T-helper 2 cell treated with Interferon-gamma antibody and Interleukin-4, amounts not matched to agents 5 μg/mL and 100 μg/mL, for 36 hours (primary cell): Measurements from ENCODE around the gene PDCD6IP.

Source experiments
- DNase-seq: peaks from one replicate; pipeline ENCODE4 v3.0.0; 2021; ENCODE audit warnings: low spot score
- H3K27ac Mint-ChIP-seq: one replicate; pipeline ENCODE4 v1.8.0; 2021; ENCODE audit warnings: mild to moderate bottlenecking, mixed read lengths
- H3K27me3 Mint-ChIP-seq: one replicate; pipeline ENCODE4 v1.8.0; 2021; ENCODE audit warnings: low read depth, mixed read lengths
- H3K36me3 Mint-ChIP-seq: one replicate; pipeline ENCODE4 v1.8.0; 2021; ENCODE audit warnings: low read depth, mixed read lengths
- H3K4me1 Mint-ChIP-seq: one replicate; pipeline ENCODE4 v1.8.0; 2021; ENCODE audit warnings: low read depth, mixed read lengths
- H3K4me3 Mint-ChIP-seq: one replicate; pipeline ENCODE4 v1.8.0; 2022; ENCODE audit warnings: mild to moderate bottlenecking, moderate library complexity, mixed read lengths
- H3K9me3 Mint-ChIP-seq: one replicate; pipeline ENCODE4 v1.8.0; 2021; ENCODE audit warnings: mixed read lengths

Gene PDCD6IP

DNA sequence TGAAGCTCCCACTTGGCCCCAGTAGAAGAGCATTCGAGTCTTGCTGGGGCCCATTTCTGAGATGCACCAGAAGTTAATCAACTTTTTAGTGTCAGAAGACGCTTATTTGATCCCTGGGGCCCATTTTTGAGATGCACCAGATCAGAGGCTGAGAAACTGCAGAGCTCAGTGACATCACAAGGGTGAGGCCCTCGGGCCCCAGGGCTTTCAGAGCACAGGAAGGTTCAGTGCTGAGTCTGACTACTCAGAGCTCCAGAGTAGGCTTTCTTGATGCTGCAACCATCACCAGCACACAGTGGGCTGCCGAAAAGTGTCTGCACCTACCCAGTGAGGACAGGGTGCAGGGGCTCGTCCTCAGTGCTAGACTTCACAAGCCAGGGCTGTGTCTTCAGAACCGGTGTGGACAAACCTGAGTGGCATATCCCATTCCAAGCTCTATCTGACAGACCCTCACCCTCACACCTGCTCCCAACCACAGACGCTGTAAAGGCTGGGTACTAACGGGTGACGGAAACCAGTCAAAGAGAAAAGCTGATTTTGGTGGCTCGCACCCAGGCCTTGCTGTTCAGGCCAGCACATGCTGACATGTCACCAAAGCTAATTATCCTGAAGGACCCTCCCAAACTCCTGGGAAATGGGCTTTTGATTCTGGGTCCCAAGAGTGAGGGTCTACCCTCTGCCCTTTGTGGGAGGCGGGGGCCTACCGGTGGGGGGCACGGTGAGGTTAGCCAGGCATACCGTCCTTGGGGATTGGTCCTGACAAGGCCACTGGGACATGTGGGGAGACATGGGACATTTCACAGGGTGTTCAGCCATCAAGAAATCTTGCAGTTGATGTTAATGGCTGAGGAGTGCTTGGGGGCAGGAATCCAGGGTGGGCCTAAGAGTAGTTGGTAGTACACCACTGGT is 83.0 kb downstream of the PDCD6IP start:
- H3K27me3 Mint-ChIP-seq: peaks cover 4% of the 10 kb centered on the region
- no peaks in the 10 kb centered on the region for H3K9me3 Mint-ChIP-seq
- DNase-seq: no peak
- peaks cover 3% of the 10 kb centered on the region for H3K4me1 Mint-ChIP-seq
- H3K36me3 Mint-ChIP-seq: no peaks in the 10 kb centered on the region
- H3K4me3 Mint-ChIP-seq: no peak overlapping the region
- no peak overlapping the region for H3K27ac Mint-ChIP-seq

DNA sequence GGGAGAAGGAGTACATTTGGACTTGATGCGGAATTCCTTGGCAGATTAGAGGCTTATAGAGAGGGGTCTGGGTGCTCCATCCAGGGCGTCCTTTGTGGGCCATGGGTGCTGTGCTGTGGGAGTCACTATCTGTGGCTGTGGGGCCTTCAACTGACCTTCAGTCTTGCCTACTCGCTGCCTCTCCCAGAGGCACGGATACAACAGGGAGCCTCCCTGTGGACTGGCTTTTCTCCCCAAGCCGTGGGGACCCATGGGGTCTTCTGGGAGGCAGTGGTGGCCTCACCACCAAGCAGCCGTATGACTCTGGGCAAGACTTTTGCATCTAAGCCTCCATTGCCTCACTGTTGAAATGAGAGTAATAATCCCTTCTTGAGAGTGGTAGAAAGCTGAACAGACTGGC is 83.9 kb downstream of the PDCD6IP start:
- no peak overlapping the region for H3K4me3 Mint-ChIP-seq
- H3K9me3 Mint-ChIP-seq: no peaks in the 10 kb centered on the region
- peaks cover 3% of the 10 kb centered on the region for H3K4me1 Mint-ChIP-seq
- no peaks in the 10 kb centered on the region for H3K36me3 Mint-ChIP-seq
- no peak overlapping the region for H3K27ac Mint-ChIP-seq
- H3K27me3 Mint-ChIP-seq: peaks cover 4% of the 10 kb centered on the region
- no peak for DNase-seq

GRCh38 chr3:33883538-33883950 is 85.1 kb downstream of the PDCD6IP start:
- H3K4me3 Mint-ChIP-seq: no peak overlapping the region
- H3K27ac Mint-ChIP-seq: no peak overlapping the region
- DNase-seq: no peak
- no peaks in the 10 kb centered on the region for H3K9me3 Mint-ChIP-seq
- H3K4me1 Mint-ChIP-seq: peaks cover 3% of the 10 kb centered on the region
- peaks cover 4% of the 10 kb centered on the region for H3K27me3 Mint-ChIP-seq
- no peaks in the 10 kb centered on the region for H3K36me3 Mint-ChIP-seq

DNA sequence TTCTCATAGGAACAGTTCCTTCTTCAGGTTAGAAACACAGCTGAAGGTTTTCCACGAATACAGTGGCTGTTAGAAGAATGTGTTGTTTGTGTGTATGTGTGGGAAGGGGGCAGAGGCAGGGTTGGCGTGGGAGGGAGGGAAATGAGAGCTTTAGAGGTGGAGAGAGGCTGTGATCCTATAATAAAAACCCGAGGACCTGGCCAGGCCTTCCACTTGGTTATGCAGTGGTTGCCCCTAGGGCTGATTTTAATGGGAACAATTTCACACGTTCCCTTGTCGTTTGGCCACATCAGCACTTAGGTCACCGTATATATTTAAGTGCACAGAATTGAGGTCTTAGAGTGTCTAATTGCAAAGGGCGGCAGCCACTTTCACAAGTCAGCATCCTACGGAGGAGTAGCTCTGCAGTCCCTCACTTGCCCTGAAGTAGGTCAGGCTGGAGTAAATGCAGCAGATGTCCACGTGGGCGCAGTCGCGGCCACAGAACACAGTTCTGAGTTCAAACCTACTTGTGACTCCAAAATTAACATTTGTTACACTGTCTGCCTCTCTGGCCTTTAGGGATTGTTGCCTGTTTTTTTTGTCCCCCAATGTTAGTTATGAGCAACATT is 85.6 kb downstream of the PDCD6IP start:
- no peak overlapping the region for H3K27ac Mint-ChIP-seq

DNA sequence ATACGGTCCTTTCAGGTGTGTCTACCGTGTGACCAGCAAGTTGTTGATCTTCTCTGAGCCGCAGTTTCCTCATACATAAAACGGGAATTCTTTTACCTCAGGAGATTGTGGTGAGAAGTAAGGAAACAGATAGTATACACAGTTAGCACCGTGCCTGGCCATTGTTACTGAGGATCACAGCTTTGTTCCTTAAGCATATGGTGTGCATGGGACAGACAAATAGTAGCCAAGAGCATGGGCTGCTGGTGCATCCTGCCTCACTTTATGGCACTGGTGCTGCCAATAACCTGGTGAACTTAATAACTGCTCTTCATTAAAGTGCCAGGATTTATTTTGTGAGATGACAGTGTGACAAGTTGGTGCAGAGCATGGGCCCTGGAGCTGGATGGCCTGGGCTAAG is 86.3 kb downstream of the PDCD6IP start:
- H3K4me1 Mint-ChIP-seq: peaks cover 3% of the 10 kb centered on the region
- H3K27me3 Mint-ChIP-seq: peaks cover 4% of the 10 kb centered on the region
- no peak overlapping the region for H3K27ac Mint-ChIP-seq
- H3K36me3 Mint-ChIP-seq: no peaks in the 10 kb centered on the region
- H3K4me3 Mint-ChIP-seq: no peak overlapping the region
- no peaks in the 10 kb centered on the region for H3K9me3 Mint-ChIP-seq
- no peak for DNase-seq

More for the DNA sequence above, 85.6 kb downstream of the PDCD6IP start:
- peaks cover 4% of the 10 kb centered on the region for H3K27me3 Mint-ChIP-seq
- no peak overlapping the region for H3K4me3 Mint-ChIP-seq
- H3K36me3 Mint-ChIP-seq: no peaks in the 10 kb centered on the region
- H3K9me3 Mint-ChIP-seq: no peaks in the 10 kb centered on the region
- H3K4me1 Mint-ChIP-seq: peaks cover 3% of the 10 kb centered on the region
- DNase-seq: no peak

DNA sequence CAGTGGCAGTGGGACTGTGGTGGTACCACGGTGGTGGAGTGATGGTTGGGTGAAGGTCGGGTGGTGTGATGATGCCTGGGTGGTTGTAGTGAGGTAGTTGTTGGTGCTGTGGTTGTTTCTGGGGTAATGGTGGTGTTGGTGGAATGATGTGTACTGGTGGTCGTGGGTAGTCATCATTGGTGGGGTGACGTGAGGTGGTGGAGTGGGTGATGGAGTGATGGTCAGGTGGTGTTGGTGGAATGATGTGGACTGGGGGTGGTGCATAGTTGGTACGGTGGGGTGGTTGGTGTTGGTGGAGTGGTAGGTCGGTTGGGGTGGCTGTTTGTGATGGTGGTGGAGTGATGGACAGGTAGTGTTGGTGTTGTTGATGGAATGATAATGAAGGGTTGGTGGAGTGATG is 87.1 kb downstream of the PDCD6IP start:
- Mint-ChIP-seq H3K4me1 (peaks cover 3% of the 10 kb centered on the region), H3K4me3 (no peak overlapping the region), H3K27me3 (peaks cover 4% of the 10 kb centered on the region), H3K36me3 (no peaks in the 10 kb centered on the region), H3K27ac (no peak overlapping the region), H3K9me3 (no peaks in the 10 kb centered on the region)
- DNase-seq: no peak

- no peaks in the 10 kb centered on the region for H3K36me3 Mint-ChIP-seq
- peaks cover 4% of the 10 kb centered on the region for H3K27me3 Mint-ChIP-seq
- no peak for DNase-seq
- H3K9me3 Mint-ChIP-seq: no peaks in the 10 kb centered on the region
- no peak overlapping the region for H3K27ac Mint-ChIP-seq
- H3K4me3 Mint-ChIP-seq: no peak overlapping the region
- peaks cover 3% of the 10 kb centered on the region for H3K4me1 Mint-ChIP-seq
These were observed 87.6 kb downstream of the PDCD6IP start for GRCh38 chr3:33886015-33886414.

GRCh38 chr3:33887478-33887877 is 89.0 kb downstream of the PDCD6IP start:
- Mint-ChIP-seq H3K4me1 (peaks cover 3% of the 10 kb centered on the region), H3K9me3 (no peaks in the 10 kb centered on the region), H3K4me3 (no peak overlapping the region), H3K27me3 (peaks cover 4% of the 10 kb centered on the region), H3K27ac (no peak overlapping the region), H3K36me3 (no peaks in the 10 kb centered on the region)
- DNase-seq: no peak

DNA sequence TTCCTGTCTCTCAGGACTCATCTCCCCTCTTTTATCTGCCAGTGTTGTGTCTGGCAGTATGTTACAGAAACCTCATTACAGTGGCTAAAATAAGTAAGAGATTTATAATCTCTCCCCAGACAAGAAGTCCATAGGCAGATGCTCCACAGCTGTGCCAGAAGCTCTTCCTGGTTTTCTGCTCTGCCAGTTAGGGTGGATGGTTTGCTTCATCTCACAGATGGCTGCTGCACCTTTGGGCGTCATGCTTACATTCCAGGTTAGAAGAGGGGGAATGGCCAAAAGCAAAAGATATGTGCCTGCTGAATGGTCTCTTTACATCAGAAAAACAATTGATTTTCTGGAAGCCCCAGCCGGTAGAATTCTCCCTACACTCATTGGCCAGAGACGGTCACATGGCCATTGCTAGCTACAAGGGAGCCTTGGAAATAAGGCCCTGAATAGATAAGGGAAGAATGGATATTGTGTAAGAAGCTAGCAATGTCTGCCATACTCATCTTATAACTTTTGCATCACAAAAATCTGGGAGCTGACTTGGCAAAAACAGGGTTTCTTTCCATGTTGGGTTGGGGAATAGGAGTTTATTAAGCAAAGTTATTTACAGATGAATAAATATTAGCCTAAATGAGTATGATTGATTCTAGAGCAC is 91.1 kb downstream of the PDCD6IP start:
- Mint-ChIP-seq H3K36me3 (no peaks in the 10 kb centered on the region), H3K4me3 (no peak overlapping the region), H3K27me3 (no peaks in the 10 kb centered on the region), H3K27ac (no peak overlapping the region), H3K4me1 (no peaks in the 10 kb centered on the region), H3K9me3 (no peaks in the 10 kb centered on the region)
- DNase-seq: no peak

DNA sequence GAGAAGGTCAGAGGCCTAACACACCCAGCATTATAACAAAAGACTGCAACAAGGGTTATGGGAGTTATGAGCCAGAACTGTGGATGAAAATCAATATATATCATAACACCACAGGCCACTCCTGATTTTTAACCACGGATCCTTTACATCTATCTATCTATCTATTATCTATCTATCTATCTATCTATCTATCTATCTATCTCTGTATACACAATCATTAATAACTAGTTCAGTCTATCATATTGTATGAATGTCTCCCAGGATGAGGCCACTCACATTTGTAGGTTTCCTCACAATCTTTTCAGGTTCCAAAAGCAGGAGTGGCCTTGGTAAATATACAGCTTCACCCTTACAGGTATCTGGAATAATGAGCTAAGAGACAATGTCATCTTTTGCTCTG is 94.2 kb downstream of the PDCD6IP start:
- no peak for DNase-seq
- no peaks in the 10 kb centered on the region for H3K4me1 Mint-ChIP-seq
- no peak overlapping the region for H3K27ac Mint-ChIP-seq
- H3K36me3 Mint-ChIP-seq: no peaks in the 10 kb centered on the region
- no peaks in the 10 kb centered on the region for H3K9me3 Mint-ChIP-seq
- H3K27me3 Mint-ChIP-seq: peaks cover 2% of the 10 kb centered on the region
- no peak overlapping the region for H3K4me3 Mint-ChIP-seq

DNA sequence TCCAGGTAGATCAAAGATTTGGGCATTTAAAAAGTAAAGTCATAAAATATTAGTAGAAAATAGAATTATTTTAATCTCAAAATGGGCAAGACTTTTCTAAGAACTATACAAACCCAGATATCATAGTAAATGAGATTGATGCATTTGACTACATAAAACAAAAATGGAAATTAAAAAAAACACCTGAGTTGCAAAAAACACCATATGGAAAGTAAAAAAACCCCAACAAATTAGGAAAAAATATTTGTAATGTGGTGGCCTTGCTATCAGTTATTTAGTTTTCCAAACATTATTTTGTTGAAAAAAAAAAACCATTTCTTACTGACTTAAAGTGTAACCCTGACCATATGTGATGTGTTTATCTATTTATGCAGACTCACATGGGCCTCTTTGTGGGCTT is 97.2 kb downstream of the PDCD6IP start:
- no peaks in the 10 kb centered on the region for H3K9me3 Mint-ChIP-seq
- no peak overlapping the region for H3K27ac Mint-ChIP-seq
- no peaks in the 10 kb centered on the region for H3K36me3 Mint-ChIP-seq
- H3K4me3 Mint-ChIP-seq: no peak overlapping the region
- H3K4me1 Mint-ChIP-seq: no peaks in the 10 kb centered on the region
- no peak for DNase-seq
- peaks cover 2% of the 10 kb centered on the region for H3K27me3 Mint-ChIP-seq

- Mint-ChIP-seq H3K27me3 (peaks cover 2% of the 10 kb centered on the region), H3K36me3 (no peaks in the 10 kb centered on the region), H3K27ac (no peak overlapping the region), H3K9me3 (no peaks in the 10 kb centered on the region), H3K4me1 (no peaks in the 10 kb centered on the region), H3K4me3 (no peak overlapping the region)
- no peak for DNase-seq
These were observed 98.9 kb downstream of the PDCD6IP start for GRCh38 chr3:33897306-33897705.

DNA sequence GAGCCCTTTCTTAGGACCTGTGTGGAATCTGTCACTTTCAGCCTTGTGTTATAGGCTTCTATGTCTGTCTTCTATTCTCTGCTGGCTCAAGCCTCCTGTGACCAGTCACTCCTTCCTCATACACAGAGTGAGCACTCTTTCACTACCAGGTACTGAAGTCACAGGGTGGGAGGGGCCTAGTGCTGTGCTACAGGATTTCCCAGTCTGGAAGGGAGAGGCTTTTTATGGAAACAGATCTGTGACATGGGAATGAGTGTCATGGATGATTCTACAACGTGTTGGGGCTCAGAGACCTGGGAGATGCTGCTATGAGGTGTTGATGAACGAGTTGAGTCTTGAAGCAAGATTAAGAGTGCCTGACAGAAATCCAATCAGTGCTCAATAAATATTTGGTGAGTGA is 100.5 kb downstream of the PDCD6IP start:
- Mint-ChIP-seq H3K4me1 (no peaks in the 10 kb centered on the region), H3K4me3 (no peak overlapping the region), H3K27me3 (peaks cover 2% of the 10 kb centered on the region), H3K9me3 (no peaks in the 10 kb centered on the region), H3K36me3 (no peaks in the 10 kb centered on the region), H3K27ac (no peak overlapping the region)
- DNase-seq: no peak

DNA sequence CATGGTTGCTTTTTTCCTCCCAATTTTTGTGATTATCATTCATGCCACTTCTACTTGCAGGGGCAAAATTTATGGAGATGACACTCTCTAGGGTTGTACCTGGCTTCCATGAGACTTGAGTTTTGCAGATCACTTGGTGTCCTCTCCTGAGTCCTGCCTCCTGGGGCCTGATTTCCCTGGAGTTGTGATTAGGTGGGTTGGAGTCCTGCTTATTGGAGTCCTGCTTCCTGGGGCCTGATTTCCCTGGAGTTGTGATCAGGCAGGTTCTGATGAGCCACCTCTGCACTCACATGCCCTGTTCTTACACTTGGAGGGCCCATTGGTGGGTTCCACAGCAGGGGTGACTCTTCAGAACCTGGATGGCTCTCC is 102.0 kb downstream of the PDCD6IP start:
- H3K4me3 Mint-ChIP-seq: no peak overlapping the region
- no peak overlapping the region for H3K27ac Mint-ChIP-seq
- no peaks in the 10 kb centered on the region for H3K4me1 Mint-ChIP-seq
- no peaks in the 10 kb centered on the region for H3K27me3 Mint-ChIP-seq
- no peaks in the 10 kb centered on the region for H3K36me3 Mint-ChIP-seq
- no peaks in the 10 kb centered on the region for H3K9me3 Mint-ChIP-seq
- DNase-seq: no peak
